ENCODE measurements around the gene ABTB2.
A peak's percentile ranks its signal among the peaks of the same experiment; 100 is the strongest.

ABTB2 gene

DNA sequence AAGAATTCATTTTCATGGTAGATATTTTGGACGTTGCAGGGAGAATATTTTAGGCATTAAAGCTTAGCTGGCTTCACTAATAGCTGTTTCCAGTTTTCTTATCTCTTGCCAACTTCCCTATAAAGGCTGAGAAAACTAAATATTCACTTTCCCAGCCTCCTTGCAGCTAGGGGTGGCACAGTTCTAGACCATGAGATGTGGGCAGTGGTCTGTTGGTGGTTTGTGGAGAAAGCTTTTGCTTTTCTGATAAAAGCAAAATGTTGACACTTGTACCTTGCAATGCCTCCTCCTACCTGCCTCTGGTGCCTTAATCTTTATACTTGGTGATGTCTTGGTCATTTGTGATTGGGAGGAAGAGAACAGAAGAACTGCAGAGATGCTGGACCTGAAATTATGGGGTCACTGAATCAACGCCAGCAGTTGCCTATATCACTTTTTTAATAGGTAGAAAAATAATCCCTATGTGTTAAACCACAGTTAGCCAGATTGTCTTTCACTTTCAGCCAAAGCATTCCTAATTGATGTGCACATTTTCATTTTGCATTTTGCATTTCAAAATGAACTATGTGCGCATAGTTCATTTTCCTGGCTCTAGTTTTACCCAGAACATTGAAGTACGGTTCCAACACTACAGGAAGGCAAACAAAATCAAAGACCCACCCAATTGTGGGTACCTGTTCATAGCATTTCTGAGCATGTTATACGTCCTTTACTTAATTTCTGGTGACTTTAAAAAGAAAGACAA is 24.9 kb upstream of the ABTB2 start:
- no peaks in the 10 kb centered on the region for H3K9me3 ChIP-seq (ENCODE audit: low read length)

GRCh38 chr11:34381775-34382174 is 24.0 kb upstream of the ABTB2 start:
- no peaks in the 10 kb centered on the region for H3K9me3 ChIP-seq (ENCODE audit: low read length)
- H3K4me1 ChIP-seq (ENCODE audit: insufficient read depth, low read length) = no peaks in the 10 kb centered on the region
- H2AFZ ChIP-seq (ENCODE audit: low read depth, low read length) = no peak overlapping the region
- no peaks in the 10 kb centered on the region for H3K27me3 ChIP-seq (ENCODE audit: insufficient read depth, low read length)
- no peak overlapping the region for H3K4me3 ChIP-seq (ENCODE audit: low read length)
- H3K36me3 ChIP-seq (ENCODE audit: insufficient read depth, low read length) = no peaks in the 10 kb centered on the region

More for the DNA sequence above, 24.9 kb upstream of the ABTB2 start:
- no peaks in the 10 kb centered on the region for H3K27me3 ChIP-seq (ENCODE audit: insufficient read depth, low read length)
- no peaks in the 10 kb centered on the region for H3K36me3 ChIP-seq (ENCODE audit: insufficient read depth, low read length)
- no peaks in the 10 kb centered on the region for H3K4me1 ChIP-seq (ENCODE audit: insufficient read depth, low read length)
- no peak overlapping the region for H2AFZ ChIP-seq (ENCODE audit: low read depth, low read length)
- H3K4me3 ChIP-seq (ENCODE audit: low read length) = no peak overlapping the region

DNA sequence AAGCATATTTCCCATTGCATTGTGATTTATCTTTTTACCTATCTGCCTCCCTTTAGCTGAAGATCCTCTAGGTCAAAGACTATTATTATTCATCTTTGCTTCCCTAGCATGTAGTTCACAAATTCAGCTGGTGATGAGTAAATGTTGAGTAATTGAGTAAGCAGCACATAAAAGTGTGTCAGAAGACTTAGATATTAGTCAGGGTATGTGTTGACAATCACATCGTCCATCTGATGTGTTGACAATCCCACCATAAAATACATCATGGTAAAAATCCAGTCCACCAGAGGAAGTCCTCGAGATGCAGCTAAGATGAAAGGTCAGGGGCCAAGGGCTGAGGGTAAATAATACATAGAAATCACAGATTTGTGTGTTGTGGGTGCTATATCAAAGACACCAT is 22.9 kb upstream of the ABTB2 start:
- H3K4me1 ChIP-seq (ENCODE audit: insufficient read depth, low read length) = no peaks in the 10 kb centered on the region
- H3K9me3 ChIP-seq (ENCODE audit: low read length) = no peaks in the 10 kb centered on the region
- H3K27me3 ChIP-seq (ENCODE audit: insufficient read depth, low read length) = no peaks in the 10 kb centered on the region
- no peak overlapping the region for H2AFZ ChIP-seq (ENCODE audit: low read depth, low read length)
- no peaks in the 10 kb centered on the region for H3K36me3 ChIP-seq (ENCODE audit: insufficient read depth, low read length)
- H3K4me3 ChIP-seq (ENCODE audit: low read length) = no peak overlapping the region

GRCh38 chr11:34379539-34379938 is 21.7 kb upstream of the ABTB2 start:
- Histone ChIP-seq H3K27me3 (ENCODE audit: insufficient read depth, low read length) (no peaks in the 10 kb centered on the region), H3K4me3 (ENCODE audit: low read length) (no peak overlapping the region), H3K9me3 (ENCODE audit: low read length) (no peaks in the 10 kb centered on the region), H3K4me1 (ENCODE audit: insufficient read depth, low read length) (no peaks in the 10 kb centered on the region), H2AFZ (ENCODE audit: low read depth, low read length) (no peak overlapping the region), H3K36me3 (ENCODE audit: insufficient read depth, low read length) (no peaks in the 10 kb centered on the region)

DNA sequence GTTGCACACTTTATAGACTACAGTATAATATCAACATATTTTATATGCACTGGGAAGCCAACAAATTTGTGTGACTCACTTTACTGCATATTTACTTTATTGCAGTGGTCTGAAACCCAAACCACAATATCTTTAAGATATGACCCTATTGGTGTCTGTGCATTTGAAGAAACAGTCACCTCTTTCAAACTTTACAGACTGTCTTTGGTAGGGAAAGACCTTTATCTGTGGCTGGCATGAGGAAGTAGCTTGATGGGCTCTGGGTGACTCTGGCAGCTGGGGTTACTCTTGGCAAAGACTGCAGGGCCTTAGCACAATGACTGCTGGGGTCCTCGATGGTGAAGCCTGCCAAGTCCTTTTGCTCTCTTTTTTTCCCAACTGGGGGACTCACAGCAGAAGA is 21.3 kb upstream of the ABTB2 start:
- Histone ChIP-seq H3K4me3 (ENCODE audit: low read length) (no peak overlapping the region), H3K27me3 (ENCODE audit: insufficient read depth, low read length) (no peaks in the 10 kb centered on the region), H3K9me3 (ENCODE audit: low read length) (no peaks in the 10 kb centered on the region), H3K36me3 (ENCODE audit: insufficient read depth, low read length) (no peaks in the 10 kb centered on the region), H3K4me1 (ENCODE audit: insufficient read depth, low read length) (no peaks in the 10 kb centered on the region), H2AFZ (ENCODE audit: low read depth, low read length) (no peak overlapping the region)

- H2AFZ ChIP-seq (ENCODE audit: low read depth, low read length) = no peak overlapping the region
- H3K27me3 ChIP-seq (ENCODE audit: insufficient read depth, low read length) = no peaks in the 10 kb centered on the region
- H3K4me3 ChIP-seq (ENCODE audit: low read length) = no peak overlapping the region
- peaks cover 9% of the 10 kb centered on the region for H3K4me1 ChIP-seq (ENCODE audit: insufficient read depth, low read length)
- no peaks in the 10 kb centered on the region for H3K36me3 ChIP-seq (ENCODE audit: insufficient read depth, low read length)
- no peaks in the 10 kb centered on the region for H3K9me3 ChIP-seq (ENCODE audit: low read length)
Measured at GRCh38 chr11:34373727-34374126, 15.9 kb upstream of the ABTB2 start.

GRCh38 chr11:34366522-34366921 is 8.7 kb upstream of the ABTB2 start:
- Histone ChIP-seq H2AFZ (ENCODE audit: low read depth, low read length) (no peak overlapping the region), H3K4me1 (ENCODE audit: insufficient read depth, low read length) (peaks cover 4% of the 10 kb centered on the region), H3K36me3 (ENCODE audit: insufficient read depth, low read length) (no peaks in the 10 kb centered on the region), H3K9me3 (ENCODE audit: low read length) (no peaks in the 10 kb centered on the region), H3K27me3 (ENCODE audit: insufficient read depth, low read length) (peaks cover 6% of the 10 kb centered on the region), H3K4me3 (ENCODE audit: low read length) (no peak overlapping the region)

GRCh38 chr11:34364102-34364501 is 6.3 kb upstream of the ABTB2 start:
- no peak overlapping the region for H3K4me3 ChIP-seq (ENCODE audit: low read length)
- H3K4me1 ChIP-seq (ENCODE audit: insufficient read depth, low read length) = peaks cover under 1% of the 10 kb centered on the region
- no peaks in the 10 kb centered on the region for H3K9me3 ChIP-seq (ENCODE audit: low read length)
- H3K36me3 ChIP-seq (ENCODE audit: insufficient read depth, low read length) = no peaks in the 10 kb centered on the region
- H2AFZ ChIP-seq (ENCODE audit: low read depth, low read length) = no peak overlapping the region
- peaks cover 6% of the 10 kb centered on the region for H3K27me3 ChIP-seq (ENCODE audit: insufficient read depth, low read length)

- Histone ChIP-seq H3K9me3 (ENCODE audit: low read length) (no peaks in the 10 kb centered on the region), H3K27me3 (ENCODE audit: insufficient read depth, low read length) (peaks cover 6% of the 10 kb centered on the region), H2AFZ (ENCODE audit: low read depth, low read length) (no peak overlapping the region), H3K4me3 (ENCODE audit: low read length) (no peak overlapping the region), H3K36me3 (ENCODE audit: insufficient read depth, low read length) (no peaks in the 10 kb centered on the region), H3K4me1 (ENCODE audit: insufficient read depth, low read length) (peaks cover 6% of the 10 kb centered on the region)
Measured at GRCh38 chr11:34363363-34364084, 5.7 kb upstream of the ABTB2 start.

GRCh38 chr11:34360046-34360445 is 2.2 kb upstream of the ABTB2 start:
- H3K27me3 ChIP-seq (ENCODE audit: insufficient read depth, low read length) = peaks cover 6% of the 10 kb centered on the region

GRCh38 chr11:34359548-34359891 is 1.7 kb upstream of the ABTB2 start:
- H3K9me3 ChIP-seq (ENCODE audit: low read length) = no peaks in the 10 kb centered on the region
- H3K36me3 ChIP-seq (ENCODE audit: insufficient read depth, low read length) = no peaks in the 10 kb centered on the region
- peaks cover 27% of the 10 kb centered on the region for H3K4me1 ChIP-seq (ENCODE audit: insufficient read depth, low read length)
- peak overlapping the region; percentile 44 for H3K4me3 ChIP-seq (ENCODE audit: low read length)
- peak overlapping the region; percentile 39 for H2AFZ ChIP-seq (ENCODE audit: low read depth, low read length)
- H3K27me3 ChIP-seq (ENCODE audit: insufficient read depth, low read length) = peaks cover 9% of the 10 kb centered on the region

More at GRCh38 chr11:34360046-34360445, 2.2 kb upstream of the ABTB2 start:
- H3K4me3 ChIP-seq (ENCODE audit: low read length) = no peak overlapping the region
- H3K4me1 ChIP-seq (ENCODE audit: insufficient read depth, low read length) = peaks cover 27% of the 10 kb centered on the region
- no peaks in the 10 kb centered on the region for H3K9me3 ChIP-seq (ENCODE audit: low read length)
- H2AFZ ChIP-seq (ENCODE audit: low read depth, low read length) = no peak overlapping the region
- no peaks in the 10 kb centered on the region for H3K36me3 ChIP-seq (ENCODE audit: insufficient read depth, low read length)

GRCh38 chr11:34358728-34359547 is 1.1 kb upstream of the ABTB2 start:
- Histone ChIP-seq H3K36me3 (ENCODE audit: insufficient read depth, low read length) (no peaks in the 10 kb centered on the region), H3K9me3 (ENCODE audit: low read length) (no peaks in the 10 kb centered on the region), H3K4me3 (ENCODE audit: low read length) (peak overlapping the region; percentile 44), H3K27me3 (ENCODE audit: insufficient read depth, low read length) (peaks cover 7% of the 10 kb centered on the region), H2AFZ (ENCODE audit: low read depth, low read length) (peak overlapping the region; percentile 39), H3K4me1 (ENCODE audit: insufficient read depth, low read length) (peaks cover 27% of the 10 kb centered on the region)

GRCh38 chr11:34358258-34358727 is 483 bp upstream of the ABTB2 start:
- peaks cover 27% of the 10 kb centered on the region for H3K4me1 ChIP-seq (ENCODE audit: insufficient read depth, low read length)
- peak overlapping the region; percentile 44 for H3K4me3 ChIP-seq (ENCODE audit: low read length)
- H3K36me3 ChIP-seq (ENCODE audit: insufficient read depth, low read length) = no peaks in the 10 kb centered on the region
- peak overlapping the region; percentile 19 for H2AFZ ChIP-seq (ENCODE audit: low read depth, low read length)
- H3K9me3 ChIP-seq (ENCODE audit: low read length) = no peaks in the 10 kb centered on the region
- H3K27me3 ChIP-seq (ENCODE audit: insufficient read depth, low read length) = peaks cover 7% of the 10 kb centered on the region
